Measurements from ENCODE around the gene KRT6B. TPM values are rescaled to one million over a fixed set of nuclear protein-coding genes. Genes with fewer than 3 reads are reported as not detected.

The KRT6B gene
- polyA plus RNA-seq, 1 donor from 2014 or later, result not detected

DNA sequence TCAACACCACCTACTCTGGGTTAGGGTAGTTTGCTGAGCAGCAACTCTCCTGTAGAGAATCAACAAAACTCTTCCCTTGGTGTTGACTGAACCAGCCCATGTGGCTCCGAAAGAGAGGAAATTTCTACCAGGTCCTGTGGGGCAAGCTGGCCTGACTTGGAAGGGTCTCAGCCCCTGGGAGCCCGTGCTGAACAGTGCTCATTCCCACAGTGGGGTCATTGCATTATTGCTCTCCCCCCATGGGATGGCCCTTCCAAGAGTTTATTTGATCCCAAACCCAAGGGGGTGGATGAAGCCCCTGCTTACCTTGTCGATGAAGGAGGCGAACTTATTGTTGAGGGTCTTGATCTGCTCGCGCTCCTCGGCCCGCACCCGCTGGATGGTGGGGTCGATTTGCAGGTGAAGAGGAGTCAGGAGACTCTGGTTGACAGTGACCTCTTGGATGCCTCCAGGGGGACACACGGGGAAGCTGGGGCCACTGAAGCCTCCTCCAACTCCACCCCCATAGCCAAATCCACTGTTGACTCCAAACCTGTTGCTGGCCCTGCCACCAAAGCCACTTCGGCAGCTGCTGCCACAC is 18.4 kb downstream of the KRT6B start:
- H3F3A ChIP-seq (ENCODE audit: insufficient read depth, low read length, poor library complexity, severe bottlenecking), result no peaks in the 10 kb centered on the region
- no peaks in the 10 kb centered on the region for H3K27me3 ChIP-seq (ENCODE audit: insufficient read depth, low read depth, low read length)
- H2AFZ ChIP-seq (ENCODE audit: low read depth, low read length), result no peak overlapping the region
- no peak overlapping the region for H3K9ac ChIP-seq (ENCODE audit: low read length)
- H4K20me1 ChIP-seq (ENCODE audit: insufficient read depth), result no peaks in the 10 kb centered on the region
- TF ChIP-seq EZH2 (IDR thresholded peaks at IDR 0.05; ENCODE audit: borderline replicate concordance, insufficient read depth, low read length, poor library complexity, severe bottlenecking), result no peak
- TF ChIP-seq POLR2AphosphoS5 (IDR thresholded peaks at IDR 0.05), result no peak
- TF ChIP-seq SMC3 (conservative IDR thresholded peaks at IDR 0.05; ENCODE audit: poor library complexity), result no peak
- no peak for TF ChIP-seq MXI1 (conservative IDR thresholded peaks at IDR 0.05; ENCODE audit: poor library complexity, severe bottlenecking)
- H3K79me2 ChIP-seq (replicated peaks; ENCODE audit: insufficient read depth, low read length), result no peaks in the 10 kb centered on the region
- H3K36me3 ChIP-seq (ENCODE audit: insufficient read depth, low read length), result no peaks in the 10 kb centered on the region
- H3K4me3 ChIP-seq (ENCODE audit: low read length), result no peak overlapping the region
- H3K27ac ChIP-seq (ENCODE audit: low read length), result no peak overlapping the region
- no peaks in the 10 kb centered on the region for H3K9me3 ChIP-seq (ENCODE audit: low read length)
- H3K9me2 ChIP-seq (ENCODE audit: insufficient read depth, low read length), result no peaks in the 10 kb centered on the region
- H3K4me2 ChIP-seq (ENCODE audit: low read length), result no peak overlapping the region

DNA sequence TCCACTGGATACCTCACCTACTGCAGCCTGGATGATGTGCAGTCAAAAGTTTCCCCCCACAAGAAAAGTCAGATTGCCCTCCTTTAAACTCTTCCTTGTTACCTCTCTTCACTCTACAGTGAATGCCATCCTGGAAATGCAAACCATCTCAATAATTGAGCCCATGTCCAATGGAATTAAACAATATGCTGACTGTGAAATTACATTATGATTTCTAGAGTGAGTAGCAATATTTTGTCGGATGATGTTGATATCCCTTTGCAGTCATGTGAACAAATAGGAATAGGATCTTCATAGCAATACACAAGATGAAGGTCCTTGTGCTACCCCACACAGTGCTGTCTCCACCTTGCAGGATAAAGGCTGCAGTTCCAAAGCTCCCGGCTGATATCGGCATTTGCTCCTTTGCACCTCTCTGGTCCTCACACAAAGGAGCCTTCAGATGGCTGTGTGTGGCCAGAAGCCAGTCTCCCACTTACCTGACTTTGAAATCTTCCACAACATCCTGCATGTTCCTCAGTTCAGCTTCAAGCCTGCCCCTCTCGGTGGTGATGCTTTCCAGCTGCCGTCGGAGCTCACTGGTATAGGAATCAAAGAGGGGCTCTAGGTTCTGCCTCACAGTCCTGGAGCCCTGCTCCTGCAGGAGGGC is 19.3 kb downstream of the KRT6B start:
- H2AFZ ChIP-seq (ENCODE audit: low read depth, low read length), result no peak overlapping the region
- H3K9ac ChIP-seq (ENCODE audit: low read length), result no peak overlapping the region
- no peaks in the 10 kb centered on the region for H3K9me3 ChIP-seq (ENCODE audit: low read length)
- H3K27ac ChIP-seq (ENCODE audit: low read length), result no peak overlapping the region
- H3F3A ChIP-seq (ENCODE audit: insufficient read depth, low read length, poor library complexity, severe bottlenecking), result no peaks in the 10 kb centered on the region
- no peaks in the 10 kb centered on the region for H3K36me3 ChIP-seq (ENCODE audit: insufficient read depth, low read length)
- no peaks in the 10 kb centered on the region for H4K20me1 ChIP-seq (ENCODE audit: insufficient read depth)
- no peaks in the 10 kb centered on the region for H3K9me2 ChIP-seq (ENCODE audit: insufficient read depth, low read length)
- H3K4me2 ChIP-seq (ENCODE audit: low read length), result no peak overlapping the region
- TF ChIP-seq POLR2AphosphoS5 (IDR thresholded peaks at IDR 0.05) (no peak), TAF1 (IDR thresholded peaks at IDR 0.05; ENCODE audit: low read depth) (no peak), SMC3 (conservative IDR thresholded peaks at IDR 0.05; ENCODE audit: poor library complexity) (no peak), MXI1 (conservative IDR thresholded peaks at IDR 0.05; ENCODE audit: poor library complexity, severe bottlenecking) (no peak), RAD21 (conservative IDR thresholded peaks at IDR 0.05) (no peak), EZH2 (IDR thresholded peaks at IDR 0.05; ENCODE audit: borderline replicate concordance, insufficient read depth, low read length, poor library complexity, severe bottlenecking) (no peak), EP300 (conservative IDR thresholded peaks at IDR 0.05; ENCODE audit: poor library complexity, severe bottlenecking) (no peak)
- TF ChIP-seq, protein P1, sequence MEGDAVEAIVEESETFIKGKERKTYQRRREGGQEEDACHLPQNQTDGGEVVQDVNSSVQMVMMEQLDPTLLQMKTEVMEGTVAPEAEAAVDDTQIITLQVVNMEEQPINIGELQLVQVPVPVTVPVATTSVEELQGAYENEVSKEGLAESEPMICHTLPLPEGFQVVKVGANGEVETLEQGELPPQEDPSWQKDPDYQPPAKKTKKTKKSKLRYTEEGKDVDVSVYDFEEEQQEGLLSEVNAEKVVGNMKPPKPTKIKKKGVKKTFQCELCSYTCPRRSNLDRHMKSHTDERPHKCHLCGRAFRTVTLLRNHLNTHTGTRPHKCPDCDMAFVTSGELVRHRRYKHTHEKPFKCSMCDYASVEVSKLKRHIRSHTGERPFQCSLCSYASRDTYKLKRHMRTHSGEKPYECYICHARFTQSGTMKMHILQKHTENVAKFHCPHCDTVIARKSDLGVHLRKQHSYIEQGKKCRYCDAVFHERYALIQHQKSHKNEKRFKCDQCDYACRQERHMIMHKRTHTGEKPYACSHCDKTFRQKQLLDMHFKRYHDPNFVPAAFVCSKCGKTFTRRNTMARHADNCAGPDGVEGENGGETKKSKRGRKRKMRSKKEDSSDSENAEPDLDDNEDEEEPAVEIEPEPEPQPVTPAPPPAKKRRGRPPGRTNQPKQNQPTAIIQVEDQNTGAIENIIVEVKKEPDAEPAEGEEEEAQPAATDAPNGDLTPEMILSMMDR (IDR thresholded peaks at IDR 0.05; ENCODE audit: poor library complexity, severe bottlenecking), result no peak
- TF ChIP-seq, protein P2, sequence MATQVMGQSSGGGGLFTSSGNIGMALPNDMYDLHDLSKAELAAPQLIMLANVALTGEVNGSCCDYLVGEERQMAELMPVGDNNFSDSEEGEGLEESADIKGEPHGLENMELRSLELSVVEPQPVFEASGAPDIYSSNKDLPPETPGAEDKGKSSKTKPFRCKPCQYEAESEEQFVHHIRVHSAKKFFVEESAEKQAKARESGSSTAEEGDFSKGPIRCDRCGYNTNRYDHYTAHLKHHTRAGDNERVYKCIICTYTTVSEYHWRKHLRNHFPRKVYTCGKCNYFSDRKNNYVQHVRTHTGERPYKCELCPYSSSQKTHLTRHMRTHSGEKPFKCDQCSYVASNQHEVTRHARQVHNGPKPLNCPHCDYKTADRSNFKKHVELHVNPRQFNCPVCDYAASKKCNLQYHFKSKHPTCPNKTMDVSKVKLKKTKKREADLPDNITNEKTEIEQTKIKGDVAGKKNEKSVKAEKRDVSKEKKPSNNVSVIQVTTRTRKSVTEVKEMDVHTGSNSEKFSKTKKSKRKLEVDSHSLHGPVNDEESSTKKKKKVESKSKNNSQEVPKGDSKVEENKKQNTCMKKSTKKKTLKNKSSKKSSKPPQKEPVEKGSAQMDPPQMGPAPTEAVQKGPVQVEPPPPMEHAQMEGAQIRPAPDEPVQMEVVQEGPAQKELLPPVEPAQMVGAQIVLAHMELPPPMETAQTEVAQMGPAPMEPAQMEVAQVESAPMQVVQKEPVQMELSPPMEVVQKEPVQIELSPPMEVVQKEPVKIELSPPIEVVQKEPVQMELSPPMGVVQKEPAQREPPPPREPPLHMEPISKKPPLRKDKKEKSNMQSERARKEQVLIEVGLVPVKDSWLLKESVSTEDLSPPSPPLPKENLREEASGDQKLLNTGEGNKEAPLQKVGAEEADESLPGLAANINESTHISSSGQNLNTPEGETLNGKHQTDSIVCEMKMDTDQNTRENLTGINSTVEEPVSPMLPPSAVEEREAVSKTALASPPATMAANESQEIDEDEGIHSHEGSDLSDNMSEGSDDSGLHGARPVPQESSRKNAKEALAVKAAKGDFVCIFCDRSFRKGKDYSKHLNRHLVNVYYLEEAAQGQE (IDR thresholded peaks at IDR 0.05; ENCODE audit: borderline replicate concordance), result no peak
- no peaks in the 10 kb centered on the region for H3K79me2 ChIP-seq (replicated peaks; ENCODE audit: insufficient read depth, low read length)
- H3K27me3 ChIP-seq (ENCODE audit: insufficient read depth, low read depth, low read length), result no peaks in the 10 kb centered on the region
- H3K4me3 ChIP-seq (ENCODE audit: low read length), result no peak overlapping the region
